ENCODE data around the gene CEMIP. TPM values are rescaled to one million over a fixed set of nuclear protein-coding genes. Genes with fewer than 3 reads are reported as not detected.

Gene CEMIP
- total RNA-seq, 2 experiments from 2014 or later, result not detected

DNA sequence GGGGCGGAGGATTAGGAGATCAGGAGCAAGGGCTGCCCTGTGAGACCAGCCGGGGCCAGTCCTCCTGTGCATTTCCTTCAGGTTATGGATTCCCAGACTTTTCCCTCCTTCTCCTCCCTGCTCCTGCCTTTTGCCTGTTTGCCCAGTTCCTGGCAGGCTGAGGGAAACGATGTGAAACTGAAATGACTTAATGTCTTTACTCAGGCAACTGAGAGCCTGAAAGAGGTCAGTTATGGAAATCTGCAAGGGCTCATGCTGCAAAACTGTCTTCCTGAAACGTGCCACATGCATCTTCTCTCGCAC lies 153.3 kb downstream of the CEMIP start:
- no peaks in the 10 kb centered on the region for H3K4me1 Mint-ChIP-seq (ENCODE audit: low read depth)
- H3K27me3 Mint-ChIP-seq, result no peaks in the 10 kb centered on the region
- H3K36me3 ChIP-seq (ENCODE audit: insufficient read depth, low read length), result no peaks in the 10 kb centered on the region
- POLR2A ChIA-PET, result no interaction called here
- no peak for ATAC-seq (ENCODE audit: poor library complexity)
- H3K9me3 Mint-ChIP-seq, result no peaks in the 10 kb centered on the region
- intact Hi-C loops (cut with DNase I, micrococcal nuclease), result no loop called here
- H3K27me3 ChIP-seq (ENCODE audit: control insufficient read depth in 1 of 2, insufficient read depth in 2 of 2, low read length in 2 of 2), result no peaks in the 10 kb centered on the region
- no peak overlapping the region for H3K27ac Mint-ChIP-seq
- H3K4me1 ChIP-seq (ENCODE audit: insufficient read depth, low read length), result no peaks in the 10 kb centered on the region
- TF ChIP-seq, protein P1, sequence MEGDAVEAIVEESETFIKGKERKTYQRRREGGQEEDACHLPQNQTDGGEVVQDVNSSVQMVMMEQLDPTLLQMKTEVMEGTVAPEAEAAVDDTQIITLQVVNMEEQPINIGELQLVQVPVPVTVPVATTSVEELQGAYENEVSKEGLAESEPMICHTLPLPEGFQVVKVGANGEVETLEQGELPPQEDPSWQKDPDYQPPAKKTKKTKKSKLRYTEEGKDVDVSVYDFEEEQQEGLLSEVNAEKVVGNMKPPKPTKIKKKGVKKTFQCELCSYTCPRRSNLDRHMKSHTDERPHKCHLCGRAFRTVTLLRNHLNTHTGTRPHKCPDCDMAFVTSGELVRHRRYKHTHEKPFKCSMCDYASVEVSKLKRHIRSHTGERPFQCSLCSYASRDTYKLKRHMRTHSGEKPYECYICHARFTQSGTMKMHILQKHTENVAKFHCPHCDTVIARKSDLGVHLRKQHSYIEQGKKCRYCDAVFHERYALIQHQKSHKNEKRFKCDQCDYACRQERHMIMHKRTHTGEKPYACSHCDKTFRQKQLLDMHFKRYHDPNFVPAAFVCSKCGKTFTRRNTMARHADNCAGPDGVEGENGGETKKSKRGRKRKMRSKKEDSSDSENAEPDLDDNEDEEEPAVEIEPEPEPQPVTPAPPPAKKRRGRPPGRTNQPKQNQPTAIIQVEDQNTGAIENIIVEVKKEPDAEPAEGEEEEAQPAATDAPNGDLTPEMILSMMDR (IDR thresholded peaks at IDR 0.05), result no peak
- no peak overlapping the region for H3K4me3 Mint-ChIP-seq
- H3K36me3 Mint-ChIP-seq (ENCODE audit: low read depth), result peaks cover 19% of the 10 kb centered on the region
- H3K27ac ChIP-seq (ENCODE audit: low read depth in 1 of 2, low read length in 2 of 2), result no peak overlapping the region
- CTCF ChIA-PET, result no interaction called here
- H3K4me3 ChIP-seq (ENCODE audit: low read length), result no peak overlapping the region
- no peaks in the 10 kb centered on the region for H3K9me3 ChIP-seq (ENCODE audit: control insufficient read depth in 1 of 2, insufficient read depth in 1 of 2, low read length in 2 of 2)
- DNase-seq, result no peak

DNA sequence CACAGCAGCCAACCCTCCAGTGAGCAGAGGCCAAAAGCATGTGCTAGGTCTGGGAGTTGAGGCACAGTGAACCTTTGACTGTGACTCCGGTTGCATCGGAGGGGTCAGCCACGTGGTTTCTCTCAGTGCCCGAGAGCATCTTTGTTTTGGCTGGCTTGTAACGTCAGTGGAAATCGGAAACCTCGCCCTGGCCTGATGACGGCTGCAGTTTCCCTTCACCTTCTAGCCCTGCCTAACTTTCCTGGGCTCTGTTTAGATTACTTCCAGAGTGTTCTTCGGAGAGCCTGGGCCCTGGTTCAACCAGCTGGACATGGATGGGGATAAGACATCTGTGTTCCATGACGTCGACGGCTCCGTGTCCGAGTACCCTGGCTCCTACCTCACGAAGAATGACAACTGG lies 153.8 kb downstream of the CEMIP start:
- Mint-ChIP-seq H3K36me3 (ENCODE audit: low read depth) (peaks cover 19% of the 10 kb centered on the region), H3K27me3 (no peaks in the 10 kb centered on the region), H3K4me1 (ENCODE audit: low read depth) (no peaks in the 10 kb centered on the region), H3K4me3 (no peak overlapping the region), H3K9me3 (no peaks in the 10 kb centered on the region), H3K27ac (no peak overlapping the region)
- intact Hi-C loops (cut with DNase I, micrococcal nuclease), result no loop called here
- POLR2A ChIA-PET, result no interaction called here
- TF ChIP-seq, protein P1 (IDR thresholded peaks at IDR 0.05), result no peak
- Histone ChIP-seq H3K27me3 (ENCODE audit: control insufficient read depth in 1 of 2, insufficient read depth in 2 of 2, low read length in 2 of 2) (no peaks in the 10 kb centered on the region), H3K36me3 (ENCODE audit: insufficient read depth, low read length) (no peaks in the 10 kb centered on the region), H3K27ac (ENCODE audit: low read depth in 1 of 2, low read length in 2 of 2) (no peak overlapping the region), H3K4me1 (ENCODE audit: insufficient read depth, low read length) (no peaks in the 10 kb centered on the region), H3K4me3 (ENCODE audit: low read length) (no peak overlapping the region), H3K9me3 (ENCODE audit: control insufficient read depth in 1 of 2, insufficient read depth in 1 of 2, low read length in 2 of 2) (no peaks in the 10 kb centered on the region)
- DNase-seq, result no peak
- CTCF ChIA-PET, result no interaction called here
- no peak for ATAC-seq (ENCODE audit: poor library complexity)

DNA sequence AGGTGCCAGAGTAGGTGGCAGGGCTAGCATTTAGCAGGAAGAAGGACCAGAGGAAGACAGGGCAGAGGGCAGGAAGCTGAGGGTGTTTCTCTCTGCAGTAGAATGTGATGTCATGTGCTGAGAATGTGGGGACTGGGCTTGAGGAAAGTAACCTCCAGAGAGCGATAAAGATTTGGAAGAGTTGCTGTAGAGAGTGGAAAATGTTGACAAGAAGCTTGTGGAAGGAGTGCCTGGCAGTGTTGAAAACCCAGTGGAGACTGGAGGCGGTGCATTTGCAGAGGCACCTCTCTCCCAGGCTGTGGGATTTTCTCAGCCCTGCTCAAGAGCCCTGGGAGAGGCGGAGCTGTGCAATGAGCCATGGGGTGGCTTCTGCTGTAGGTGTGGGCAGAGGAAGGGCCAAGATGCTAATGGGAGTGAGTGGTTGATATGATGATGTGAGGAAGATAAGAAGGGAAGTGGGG lies 155.6 kb downstream of the CEMIP start:
- no peak overlapping the region for H3K27ac ChIP-seq (ENCODE audit: low read depth in 1 of 2, low read length in 2 of 2)
- TF ChIP-seq, protein P1 (IDR thresholded peaks at IDR 0.05), result no peak
- Mint-ChIP-seq H3K27ac (no peak overlapping the region), H3K4me1 (ENCODE audit: low read depth) (no peaks in the 10 kb centered on the region), H3K9me3 (no peaks in the 10 kb centered on the region), H3K36me3 (ENCODE audit: low read depth) (peaks cover 20% of the 10 kb centered on the region), H3K27me3 (no peaks in the 10 kb centered on the region), H3K4me3 (no peak overlapping the region)
- CTCF ChIA-PET, result no interaction called here
- no peaks in the 10 kb centered on the region for H3K9me3 ChIP-seq (ENCODE audit: control insufficient read depth in 1 of 2, insufficient read depth in 1 of 2, low read length in 2 of 2)
- no peaks in the 10 kb centered on the region for H3K4me1 ChIP-seq (ENCODE audit: insufficient read depth, low read length)
- H3K36me3 ChIP-seq (ENCODE audit: insufficient read depth, low read length), result no peaks in the 10 kb centered on the region
- H3K4me3 ChIP-seq (ENCODE audit: low read length), result no peak overlapping the region
- intact Hi-C loops (cut with DNase I, micrococcal nuclease), result no loop called here
- POLR2A ChIA-PET, result interaction anchor here (0.5 kb wide), 1 partner anchor 25 kb away, joined by 3 read pairs; no protein-coding TSS in a partner anchor
- H3K27me3 ChIP-seq (ENCODE audit: control insufficient read depth in 1 of 2, insufficient read depth in 2 of 2, low read length in 2 of 2), result no peaks in the 10 kb centered on the region
- ATAC-seq (ENCODE audit: poor library complexity), result no peak
- DNase-seq, result no peak
